H9 (cell line): ENCODE data around the gene DNAJC18. TPM values are rescaled to one million over a fixed set of nuclear protein-coding genes. Genes with fewer than 3 reads are reported as not detected.

ENCODE experiments used
- DNase-seq: peaks from one replicate; pipeline ENCODE4 v3.0.0-alpha.2; 2017
- H2AFZ ChIP-seq: one replicate; pipeline ENCODE4 v1.6.1; 2013; ENCODE audit warnings: mild to moderate bottlenecking, low read length, control low read depth, moderate library complexity
- H2AK5ac ChIP-seq: 2 replicates; pipeline ENCODE4 v1.6.1; 2013; ENCODE audit warnings: low read length, control low read depth, mixed read lengths; ENCODE audit not compliant: insufficient read length
- H2BK120ac ChIP-seq: one replicate; pipeline ENCODE4 v1.6.1; 2013; ENCODE audit warnings: low read depth, mild to moderate bottlenecking, low read length, control low read depth, inconsistent platforms; ENCODE audit not compliant: poor library complexity, severe bottlenecking
- H2BK12ac ChIP-seq: 2 replicates; pipeline ENCODE4 v1.6.1; 2013; ENCODE audit warnings: low read length, control low read depth, mixed read lengths, low read depth; ENCODE audit not compliant: insufficient read length
- H2BK15ac ChIP-seq: 2 replicates; pipeline ENCODE4 v1.6.1; 2013; ENCODE audit warnings: low read depth, low read length, control low read depth
- H2BK20ac ChIP-seq: one replicate; pipeline ENCODE4 v1.6.1; 2013; ENCODE audit warnings: low read depth, mild to moderate bottlenecking, low read length, control low read depth, inconsistent platforms; ENCODE audit not compliant: poor library complexity, severe bottlenecking
- H2BK5ac ChIP-seq: 2 replicates; pipeline ENCODE4 v1.6.1; 2013; ENCODE audit warnings: low read length, control low read depth, mixed read lengths; ENCODE audit not compliant: insufficient read length
- H3K14ac ChIP-seq: 2 replicates; pipeline ENCODE4 v1.6.1; 2013; ENCODE audit warnings: low read length, control low read depth; ENCODE audit not compliant: insufficient read depth
- H3K18ac ChIP-seq: 2 replicates; pipeline ENCODE4 v1.6.1; 2013; ENCODE audit warnings: low read depth, mild to moderate bottlenecking, mixed read lengths, low read length, control low read depth; ENCODE audit not compliant: insufficient read length
- H3K23ac ChIP-seq: 2 replicates; pipeline ENCODE4 v1.6.1; 2013; ENCODE audit warnings: low read length, control low read depth, mixed read lengths, low read depth; ENCODE audit not compliant: insufficient read length
- H3K23me2 ChIP-seq: 2 replicates; pipeline ENCODE4 v1.6.1; 2013; ENCODE audit warnings: low read depth, mild to moderate bottlenecking, mixed read lengths, low read length, control low read depth; ENCODE audit not compliant: insufficient read length, poor library complexity, severe bottlenecking
- H3K27ac ChIP-seq: 2 replicates; pipeline ENCODE4 v1.5.1; 2013; ENCODE audit warnings: low read length, control low read depth, mixed read lengths, low read depth; ENCODE audit not compliant: insufficient read length
- H3K27me3 ChIP-seq: 2 replicates; pipeline ENCODE4 v1.6.1; 2013; ENCODE audit warnings: low read length, control low read depth, inconsistent platforms; ENCODE audit not compliant: insufficient read depth
- H3K4ac ChIP-seq: 2 replicates; pipeline ENCODE4 v1.6.1; 2013; ENCODE audit warnings: low read depth, mild to moderate bottlenecking, control low read depth, inconsistent platforms, low read length, moderate library complexity
- H3K4me1 ChIP-seq: 2 replicates; pipeline ENCODE4 v1.6.1; 2013; ENCODE audit warnings: low read length, control low read depth, inconsistent platforms; ENCODE audit not compliant: insufficient read depth
- H3K4me2 ChIP-seq: 2 replicates; pipeline ENCODE4 v1.6.1; 2013; ENCODE audit warnings: low read length, control low read depth, mixed read lengths; ENCODE audit not compliant: insufficient read length, insufficient read depth
- H3K56ac ChIP-seq: 2 replicates; pipeline ENCODE4 v1.6.1; 2013; ENCODE audit warnings: low read depth, mild to moderate bottlenecking, mixed read lengths, low read length, control low read depth; ENCODE audit not compliant: insufficient read length
- H3K79me1 ChIP-seq: 2 replicates; pipeline ENCODE4 v1.6.1; 2013; ENCODE audit warnings: low read depth, mild to moderate bottlenecking, moderate library complexity, low read length, control low read depth, inconsistent platforms; ENCODE audit not compliant: insufficient read depth, poor library complexity, severe bottlenecking
- H3K79me2 ChIP-seq: 2 replicates; pipeline ENCODE4 v1.6.1; 2013; ENCODE audit warnings: low read length, control low read depth, inconsistent platforms; ENCODE audit not compliant: insufficient read depth
- H3K9ac ChIP-seq: 2 replicates; pipeline ENCODE4 v1.6.1; 2013; ENCODE audit warnings: low read length, control low read depth, mixed read lengths; ENCODE audit not compliant: insufficient read length; ENCODE audit errors: extremely low read depth
- H3K9me3 ChIP-seq: one replicate; pipeline ENCODE4 v1.6.1; 2013; ENCODE audit warnings: low read depth, low read length, inconsistent platforms; ENCODE audit not compliant: control insufficient read depth
- H3T11ph ChIP-seq: one replicate; pipeline ENCODE4 v1.6.1; 2013; ENCODE audit warnings: mild to moderate bottlenecking, low read length, control low read depth, inconsistent platforms
- H4K20me1 ChIP-seq: one replicate; pipeline ENCODE4 v1.6.1; 2013; ENCODE audit not compliant: control insufficient read depth, insufficient read length, insufficient read depth
- H4K5ac ChIP-seq: 2 replicates; pipeline ENCODE4 v1.6.1; 2013; ENCODE audit warnings: low read depth, mild to moderate bottlenecking, mixed read lengths, low read length, control low read depth; ENCODE audit not compliant: insufficient read length
- H4K8ac ChIP-seq: replicated peaks from 2 replicates; pipeline ENCODE4 v1.6.1; 2013; ENCODE audit warnings: low read length, control low read depth, mixed read lengths, low read depth; ENCODE audit not compliant: insufficient read length
- H4K91ac ChIP-seq: 2 replicates; pipeline ENCODE4 v1.6.1; 2013; ENCODE audit warnings: low read depth, mild to moderate bottlenecking, moderate library complexity, mixed read lengths, low read length, control low read depth; ENCODE audit not compliant: insufficient read length
- H3K27ac Mint-ChIP-seq, 3 experiments: 2 replicates in 2 of 3; 3 replicates in 1 of 3; pipeline ENCODE4 v1.8.0; 2020 to 2021; ENCODE audit warnings: mixed read lengths in 3 of 3, mild to moderate bottlenecking in 1 of 3, moderate library complexity in 1 of 3
- H3K27me3 Mint-ChIP-seq: 2 replicates; pipeline ENCODE4 v1.8.0; 2021; ENCODE audit warnings: low read depth, mild to moderate bottlenecking, moderate library complexity, mixed read lengths
- H3K36me3 Mint-ChIP-seq, 3 experiments: 2 replicates in 2 of 3; 3 replicates in 1 of 3; pipeline ENCODE4 v1.8.0; 2020 to 2021; ENCODE audit warnings: low read depth in 3 of 3, mixed read lengths in 3 of 3; ENCODE audit not compliant: insufficient read depth in 1 of 3
- H3K4me1 Mint-ChIP-seq, 2 experiments: 2 replicates each; pipeline ENCODE4 v1.8.0; 2020; ENCODE audit warnings: mixed read lengths in 2 of 2
- H3K4me3 Mint-ChIP-seq, 2 experiments: 2 replicates in 1 of 2; 3 replicates in 1 of 2; pipeline ENCODE4 v1.8.0; 2020 to 2021; ENCODE audit warnings: mild to moderate bottlenecking in 2 of 2, mixed read lengths in 2 of 2, moderate library complexity in 1 of 2
- H3K9me3 Mint-ChIP-seq, 2 experiments: 2 replicates in 1 of 2; 3 replicates in 1 of 2; pipeline ENCODE4 v1.8.0; 2020; ENCODE audit warnings: mild to moderate bottlenecking in 2 of 2, mixed read lengths in 2 of 2, moderate library complexity in 1 of 2
- CTCF ChIP-seq: fragments of 200-600 bp; sonication (generic); conservative IDR thresholded peaks from 3 replicates; pipeline ENCODE4 v1.8.0; 2021; ENCODE audit warnings: antibody characterized with exemption, mild to moderate bottlenecking
- WGBS: extraction: QIAGEN DNeasy Blood & Tissue Kit; methylation state at CpG from one replicate; pipeline ENCODE4 v1.1.7; 2013; ENCODE audit warnings: missing lambda C conversion rate, low lambda C conversion rate, mixed read lengths; ENCODE audit not compliant: insufficient read length; ENCODE audit errors: extremely low coverage; 5-methylcytosine and 5-hydroxymethylcytosine counted together
- total RNA-seq: library from RNA; stranded (reverse); gene quantifications from 2 replicates; pipeline ENCODE4 v1.2.1, GENCODE V29; 2021

Gene DNAJC18
- total RNA-seq, 1 experiment from 2014 or later, result 26.5 TPM

- no peak overlapping the region for H3K4ac ChIP-seq
- H3K9ac ChIP-seq, result no peak overlapping the region
- H3K4me1 ChIP-seq, result no peaks in the 10 kb centered on the region
- H2BK15ac ChIP-seq, result no peak overlapping the region
- H2BK120ac ChIP-seq, result no peak overlapping the region
- no peaks in the 10 kb centered on the region for H3K27me3 ChIP-seq
- Mint-ChIP-seq H3K27me3 (no peaks in the 10 kb centered on the region; the same call in 1 of the 2 replicates), H3K9me3 (no peaks in the 10 kb centered on the region), H3K27ac (peak overlapping the region in 1 of 3 experiments; percentile 5; a peak in 1 of 7 replicates), H3K4me3 (no peak overlapping the region), H3K4me1 (peaks cover 19 to 27% of the 10 kb centered on the region in 2 experiments; a peak in 3 of 4 replicates), H3K36me3 (peaks cover 0 to 2% (median 0%) of the 10 kb centered on the region in 3 experiments; a peak in 2 of 7 replicates)
- no peaks in the 10 kb centered on the region for H3K79me2 ChIP-seq
- H2BK20ac ChIP-seq, result no peak overlapping the region
- H3K27ac ChIP-seq, result no peak overlapping the region
- no peak overlapping the region for H3K18ac ChIP-seq
- no peak overlapping the region for H4K91ac ChIP-seq
- H4K8ac ChIP-seq, result no peak overlapping the region
- H3K23me2 ChIP-seq, result no peaks in the 10 kb centered on the region
- H3K23ac ChIP-seq, result no peak overlapping the region
- H3T11ph ChIP-seq, result no peak overlapping the region
- H3K14ac ChIP-seq, result no peak overlapping the region
- no peak overlapping the region for H2AFZ ChIP-seq
- DNase-seq, result no peak
- no peaks in the 10 kb centered on the region for H3K79me1 ChIP-seq
- no peak overlapping the region for H3K4me2 ChIP-seq
- H3K9me3 ChIP-seq, result no peaks in the 10 kb centered on the region
- no peak overlapping the region for H2BK5ac ChIP-seq
- no peak overlapping the region for H4K5ac ChIP-seq
- no peaks in the 10 kb centered on the region for H4K20me1 ChIP-seq
- no peak overlapping the region for H2BK12ac ChIP-seq
- no peak overlapping the region for H2AK5ac ChIP-seq
- TF ChIP-seq CTCF, result no peak
- no peak overlapping the region for H3K56ac ChIP-seq
- WGBS, result no CpG with 5 or more reads among the region's 15 CpGs
Measured at GRCh38 chr5:139379626-139380449, 59.5 kb downstream of the DNAJC18 start.
